PC-3 (cell line): ENCODE measurements around the gene PAQR4. TPM values are rescaled to one million over a fixed set of nuclear protein-coding genes. Genes with fewer than 3 reads are reported as not detected.

Experiments
- ATAC-seq: fragments of 200-7000 bp; cut with Tn5 transposase; 2 replicates; pipeline ENCODE4 v1.9.1; 2020; ENCODE audit warnings: mild to moderate bottlenecking, moderate library complexity
- BruUV-seq: library from RNA; stranded (reverse); fragments of 400-500 nt; replicated peaks from 2 replicates; lab custom pipeline; 2021; lab: Mats Ljungman, UMichigan
- CTCF ChIA-PET: fragments of 300-600 bp; sonication (Branson Sonifier 250); formaldehyde crosslinking; loops from one replicate; lab custom pipeline; 2022; ENCODE audit warnings: antibody characterized with exemption; lab: Charles Lee
- POLR2A ChIA-PET: fragments of 300-600 bp; sonication (Branson Sonifier 250); formaldehyde crosslinking; loops from one replicate; lab custom pipeline; 2022; ENCODE audit warnings: antibody characterized with exemption; ENCODE audit not compliant: unreplicated experiment; lab: Charles Lee
- DNase-seq: peaks from one replicate; pipeline ENCODE4 v3.0.0-alpha.2; 2015
- H2AFZ ChIP-seq: fragments of 300-600 bp; sonication (generic); 2 replicates; pipeline ENCODE4 v1.6.0; 2016; ENCODE audit warnings: antibody characterized with exemption, low read length
- H3F3A ChIP-seq: fragments of 300-600 bp; sonication (generic); one replicate; pipeline ENCODE4 v1.6.0; 2017; ENCODE audit warnings: antibody characterized with exemption, low read length, control low read depth, mild to moderate bottlenecking; ENCODE audit not compliant: unreplicated experiment
- H3K27ac ChIP-seq: fragments of 300-600 bp; sonication (generic); 2 replicates; pipeline ENCODE4 v1.5.1; 2016; ENCODE audit warnings: mild to moderate bottlenecking, low read length
- H3K27me3 ChIP-seq: fragments of 300-600 bp; sonication (generic); 2 replicates; pipeline ENCODE4 v1.6.1; 2016; ENCODE audit warnings: low read length, mixed read lengths
- H3K36me3 ChIP-seq: fragments of 300-600 bp; sonication (generic); 2 replicates; pipeline ENCODE4 v1.6.1; 2016; ENCODE audit warnings: low read depth, mixed run types, low read length, mixed read lengths
- H3K4me1 ChIP-seq: fragments of 300-600 bp; sonication (generic); 2 replicates; pipeline ENCODE4 v1.5.1; 2016; ENCODE audit warnings: low read length; ENCODE audit not compliant: insufficient read depth
- H3K4me2 ChIP-seq: fragments of 300-600 bp; sonication (generic); 2 replicates; pipeline ENCODE4 v1.6.0; 2016; ENCODE audit warnings: low read length
- H3K4me3 ChIP-seq: fragments of 300-600 bp; sonication (generic); 2 replicates; pipeline ENCODE4 v1.5.1; 2016; ENCODE audit warnings: mild to moderate bottlenecking, low read length, mixed read lengths
- H3K79me2 ChIP-seq: fragments of 300-600 bp; sonication (generic); 2 replicates; pipeline ENCODE4 v1.6.1; 2017; ENCODE audit warnings: low read length, mixed read lengths
- H3K9ac ChIP-seq: fragments of 300-600 bp; sonication (generic); 2 replicates; pipeline ENCODE4 v1.6.0; 2016; ENCODE audit warnings: mild to moderate bottlenecking, low read length
- H3K9me2 ChIP-seq: fragments of 300-600 bp; sonication (generic); replicated peaks from 2 replicates; pipeline ENCODE4 v1.6.1; 2016; ENCODE audit warnings: mixed run types, low read length, mixed read lengths
- H3K9me3 ChIP-seq: fragments of 300-600 bp; sonication (generic); 2 replicates; pipeline ENCODE4 v1.6.1; 2016; ENCODE audit warnings: low read length, mixed read lengths
- H4K20me1 ChIP-seq: fragments of 300-600 bp; sonication (generic); 2 replicates; pipeline ENCODE4 v1.6.1; 2016; ENCODE audit warnings: low read length, mixed read lengths
- EZH2 ChIP-seq: fragments of 300-600 bp; sonication (generic); IDR thresholded peaks from one replicate; pipeline ENCODE4 v1.6.1; 2017; ENCODE audit warnings: antibody characterized with exemption, mild to moderate bottlenecking, low read length; ENCODE audit not compliant: unreplicated experiment
- EZH2phosphoT487 ChIP-seq: fragments of 300-600 bp; sonication (generic); IDR thresholded peaks from 2 replicates; pipeline ENCODE4 v1.6.1; 2018; ENCODE audit warnings: mild to moderate bottlenecking, antibody characterized with exemption, low read length, borderline replicate concordance
- intact Hi-C: fragments of 100-400 bp; cut with micrococcal nuclease; formaldehyde crosslinking; loops from 2 replicates; pipeline ENCODE4 v1.9.0; 2023
- total RNA-seq: library from RNA; depleted of rRNA; stranded (reverse); fragments of >200 nt; gene quantifications from 2 replicates; pipeline ENCODE4 v1.2.3, GENCODE V29; 2014
- TF ChIP-seq, protein P1 (sequence below): fragments of 300-600 bp; sonication (generic); conservative IDR thresholded peaks from 2 replicates; pipeline ENCODE4 v1.5.1; 2017; ENCODE audit warnings: antibody characterized with exemption, low read depth, mild to moderate bottlenecking, low read length

Gene PAQR4
- total RNA-seq, 1 experiment from 2014 or later: 37.9 TPM

DNA sequence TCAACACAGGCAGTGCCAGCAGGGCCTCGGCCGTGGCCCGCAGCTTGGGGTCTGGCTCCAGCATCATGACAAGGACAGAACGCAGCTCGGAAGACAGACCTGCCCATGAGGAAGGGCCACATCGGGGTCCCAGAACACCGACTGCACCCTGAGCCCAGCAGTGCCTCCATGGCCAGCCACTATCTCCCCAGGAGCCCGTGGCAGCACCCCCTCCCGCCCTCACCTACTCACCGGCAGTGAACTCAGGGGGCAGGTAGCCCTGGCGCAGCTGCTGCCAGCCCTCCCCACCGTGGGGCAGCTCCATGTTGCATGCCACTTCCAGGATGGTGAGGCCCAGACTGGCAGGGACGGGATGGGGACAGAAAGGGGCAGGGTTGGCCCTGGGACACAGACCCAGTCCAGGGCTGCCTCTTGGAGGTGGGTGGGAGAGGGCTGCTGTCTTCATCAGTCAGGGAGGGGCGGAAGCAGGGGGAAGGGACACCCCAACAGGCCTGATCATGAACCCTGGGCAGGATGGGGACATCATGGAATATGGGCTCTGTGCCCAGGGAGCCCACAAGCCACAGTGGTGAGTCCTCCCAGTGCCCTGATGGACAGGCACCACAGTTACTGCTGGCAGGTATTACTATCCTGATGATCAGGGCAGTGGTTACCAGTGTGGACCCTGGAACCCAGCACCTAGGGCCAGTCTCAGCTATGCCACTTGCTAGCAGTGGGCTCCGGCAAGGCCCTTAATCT lies 5.3 kb downstream of the PAQR4 start:
- H3K27me3 ChIP-seq: no peaks in the 10 kb centered on the region
- DNase-seq (no peak), ATAC-seq (no peak)
- TF ChIP-seq EZH2phosphoT487 (no peak), EZH2 (no peak)
- TF ChIP-seq, protein P1, sequence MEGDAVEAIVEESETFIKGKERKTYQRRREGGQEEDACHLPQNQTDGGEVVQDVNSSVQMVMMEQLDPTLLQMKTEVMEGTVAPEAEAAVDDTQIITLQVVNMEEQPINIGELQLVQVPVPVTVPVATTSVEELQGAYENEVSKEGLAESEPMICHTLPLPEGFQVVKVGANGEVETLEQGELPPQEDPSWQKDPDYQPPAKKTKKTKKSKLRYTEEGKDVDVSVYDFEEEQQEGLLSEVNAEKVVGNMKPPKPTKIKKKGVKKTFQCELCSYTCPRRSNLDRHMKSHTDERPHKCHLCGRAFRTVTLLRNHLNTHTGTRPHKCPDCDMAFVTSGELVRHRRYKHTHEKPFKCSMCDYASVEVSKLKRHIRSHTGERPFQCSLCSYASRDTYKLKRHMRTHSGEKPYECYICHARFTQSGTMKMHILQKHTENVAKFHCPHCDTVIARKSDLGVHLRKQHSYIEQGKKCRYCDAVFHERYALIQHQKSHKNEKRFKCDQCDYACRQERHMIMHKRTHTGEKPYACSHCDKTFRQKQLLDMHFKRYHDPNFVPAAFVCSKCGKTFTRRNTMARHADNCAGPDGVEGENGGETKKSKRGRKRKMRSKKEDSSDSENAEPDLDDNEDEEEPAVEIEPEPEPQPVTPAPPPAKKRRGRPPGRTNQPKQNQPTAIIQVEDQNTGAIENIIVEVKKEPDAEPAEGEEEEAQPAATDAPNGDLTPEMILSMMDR: no peak
- H3K4me3 ChIP-seq: no peak overlapping the region
- BruUV-seq: no TSS peak
- no peaks in the 10 kb centered on the region for H3K9me3 ChIP-seq
- H3K79me2 ChIP-seq: peaks cover 36% of the 10 kb centered on the region
- peaks cover 12% of the 10 kb centered on the region for H4K20me1 ChIP-seq
- no peaks in the 10 kb centered on the region for H3K9me2 ChIP-seq
- intact Hi-C loops: no loop called here
- no peak overlapping the region for H3K9ac ChIP-seq
- H3K27ac ChIP-seq: no peak overlapping the region
- H3K4me1 ChIP-seq: peaks cover 21% of the 10 kb centered on the region
- H2AFZ ChIP-seq: no peak overlapping the region
- POLR2A ChIA-PET: no interaction called here
- H3F3A ChIP-seq: no peaks in the 10 kb centered on the region
- CTCF ChIA-PET: no interaction called here
- H3K36me3 ChIP-seq: peaks cover 6% of the 10 kb centered on the region; the same call in 1 of the 2 replicates
- no peak overlapping the region for H3K4me2 ChIP-seq

DNA sequence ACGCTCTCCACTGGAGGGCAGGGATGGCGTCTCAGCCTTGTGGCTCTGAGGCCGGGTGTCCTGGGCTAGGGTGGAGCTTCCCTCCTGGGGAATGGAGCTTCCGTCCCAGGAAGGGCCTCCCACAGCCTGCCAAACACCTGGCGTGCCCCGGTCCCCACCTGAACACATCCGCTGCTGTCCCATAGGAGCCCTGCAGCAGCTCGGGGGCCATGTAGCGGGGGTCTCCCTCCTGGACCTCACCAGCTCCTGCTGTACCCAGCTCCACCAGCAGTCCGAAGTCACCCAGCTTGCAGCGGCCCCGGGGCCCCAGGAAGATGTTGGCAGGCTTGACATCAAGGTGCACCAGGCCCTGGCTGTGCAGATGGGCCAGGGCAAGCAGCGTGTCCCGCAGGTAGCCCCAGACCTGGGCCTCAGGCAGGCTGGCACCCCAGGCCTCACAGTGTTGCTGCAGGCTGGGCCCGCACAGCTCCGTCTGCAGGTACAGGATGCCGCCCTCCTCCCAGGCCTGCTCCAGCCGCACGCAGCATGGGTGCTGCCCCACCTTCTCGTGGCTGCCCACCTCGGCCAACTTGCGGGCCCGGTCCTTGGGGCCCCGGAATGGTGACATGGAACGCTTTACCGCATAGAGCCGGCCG lies 6.1 kb downstream of the PAQR4 start:
- H3K27ac ChIP-seq: no peak overlapping the region
- no peaks in the 10 kb centered on the region for H3K9me3 ChIP-seq
- H3K9me2 ChIP-seq: no peaks in the 10 kb centered on the region
- peaks cover 20% of the 10 kb centered on the region for H3K4me1 ChIP-seq
- no peak overlapping the region for H3K4me2 ChIP-seq
- peaks cover 6% of the 10 kb centered on the region; the same call in 1 of the 2 replicates for H3K36me3 ChIP-seq
- H4K20me1 ChIP-seq: peaks cover 10% of the 10 kb centered on the region
- H3K79me2 ChIP-seq: peaks cover 42% of the 10 kb centered on the region
- BruUV-seq: no TSS peak
- CTCF ChIA-PET: no interaction called here
- H3K4me3 ChIP-seq: no peak overlapping the region
- no peak overlapping the region for H3K9ac ChIP-seq
- no peaks in the 10 kb centered on the region for H3F3A ChIP-seq
- ATAC-seq: no peak
- intact Hi-C loops: no loop called here
- no peak overlapping the region for H2AFZ ChIP-seq
- POLR2A ChIA-PET: no interaction called here
- DNase-seq: no peak
- H3K27me3 ChIP-seq: no peaks in the 10 kb centered on the region
- TF ChIP-seq EZH2phosphoT487 (no peak), EZH2 (no peak)

DNA sequence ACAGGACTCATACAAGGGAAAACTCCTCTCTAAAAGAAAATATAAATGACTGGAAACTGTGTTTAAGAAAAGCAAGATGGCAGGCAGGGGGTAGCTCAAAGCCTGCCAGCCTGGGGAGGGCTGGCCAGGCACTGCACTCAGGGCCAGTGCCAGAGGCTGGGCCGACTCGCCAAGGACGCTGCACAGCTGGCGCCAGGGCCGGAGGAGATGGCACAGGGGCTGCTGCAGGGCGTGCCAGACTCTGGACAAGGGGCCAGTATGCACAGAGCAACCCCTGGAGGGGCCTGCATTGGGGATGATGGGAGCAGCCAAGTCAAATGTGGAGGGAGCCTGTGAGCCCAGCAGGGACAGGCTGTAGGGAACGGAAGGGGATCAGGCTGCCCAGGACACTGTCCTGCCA lies 7.1 kb downstream of the PAQR4 start:
- TF ChIP-seq, protein P1: no peak
- TF ChIP-seq EZH2 (no peak), EZH2phosphoT487 (no peak)
- Histone ChIP-seq H3K27ac (no peak overlapping the region), H3K9me2 (no peaks in the 10 kb centered on the region), H3K9ac (no peak overlapping the region), H3K79me2 (peaks cover 34% of the 10 kb centered on the region), H3K4me1 (peaks cover 19% of the 10 kb centered on the region), H3K4me2 (no peak overlapping the region), H3K9me3 (no peaks in the 10 kb centered on the region), H3K4me3 (no peak overlapping the region), H3K27me3 (no peaks in the 10 kb centered on the region), H2AFZ (no peak overlapping the region), H4K20me1 (peaks cover 1% of the 10 kb centered on the region; the same call in 1 of the 2 replicates), H3F3A (no peaks in the 10 kb centered on the region), H3K36me3 (peaks cover 6% of the 10 kb centered on the region; the same call in 1 of the 2 replicates)
- intact Hi-C loops: no loop called here
- ChIA-PET CTCF (no interaction called here), POLR2A (no interaction called here)
- DNase-seq: no peak
- no peak for ATAC-seq
- BruUV-seq: no TSS peak
